Karpas-422 (cell line): ENCODE data around the gene TUBA3E. TPM values are rescaled to one million over a fixed set of nuclear protein-coding genes. Genes with fewer than 3 reads are reported as not detected.
A peak's percentile ranks its signal among the peaks of the same experiment; 100 is the strongest.
"Not testable (repeated sequence)": the region's sequence is repeated elsewhere in the genome, so short reads cannot be mapped to it uniquely, and the experiment has no call there.

Experiments
- DNase-seq: peaks from one replicate; pipeline ENCODE4 v3.0.0-alpha.2; 2015
- H2AFZ ChIP-seq: fragments of 200-600 bp; sonication (generic); 2 replicates; pipeline ENCODE4 v1.6.1; 2014; ENCODE audit warnings: antibody characterized with exemption, low read length, mixed read lengths
- H3K27ac ChIP-seq: fragments of 200-600 bp; sonication (generic); 2 replicates; pipeline ENCODE4 v1.5.1; 2014; ENCODE audit warnings: mild to moderate bottlenecking, low read length, moderate library complexity
- H3K27me3 ChIP-seq: fragments of 200-600 bp; sonication (generic); 2 replicates; pipeline ENCODE4 v1.6.1; 2014; ENCODE audit warnings: low read length, mixed read lengths
- H3K36me3 ChIP-seq: fragments of 200-600 bp; sonication (generic); 2 replicates; pipeline ENCODE4 v1.6.1; 2014; ENCODE audit warnings: low read length, mixed read lengths; ENCODE audit not compliant: insufficient read depth
- H3K4me1 ChIP-seq: fragments of 200-600 bp; sonication (generic); 2 replicates; pipeline ENCODE4 v1.6.1; 2014; ENCODE audit warnings: mild to moderate bottlenecking, low read length, mixed read lengths
- H3K4me2 ChIP-seq: fragments of 200-600 bp; sonication (generic); 2 replicates; pipeline ENCODE4 v1.6.1; 2014; ENCODE audit warnings: low read length, low read depth, mild to moderate bottlenecking; ENCODE audit not compliant: poor library complexity, severe bottlenecking
- H3K4me3 ChIP-seq: fragments of 200-600 bp; sonication (generic); 2 replicates; pipeline ENCODE4 v1.5.1; 2014; ENCODE audit warnings: mild to moderate bottlenecking, antibody characterized with exemption, low read length, mixed read lengths
- H3K79me2 ChIP-seq: fragments of 200-600 bp; sonication (generic); 2 replicates; pipeline ENCODE4 v1.6.1; 2014; ENCODE audit warnings: mild to moderate bottlenecking, low read length, mixed read lengths
- H3K9ac ChIP-seq: fragments of 200-600 bp; sonication (generic); 2 replicates; pipeline ENCODE4 v1.6.0; 2014; ENCODE audit warnings: low read length
- H3K9me2 ChIP-seq: fragments of 200-600 bp; sonication (generic), shearing (Covaris generic); replicated peaks from 2 replicates; pipeline ENCODE4 v1.6.0; 2014; ENCODE audit warnings: mild to moderate bottlenecking, low read length, moderate library complexity; ENCODE audit not compliant: insufficient read depth
- H3K9me3 ChIP-seq: fragments of 300-700, 200-600 bp; sonication (generic); 2 replicates; pipeline ENCODE4 v1.6.1; 2014; ENCODE audit warnings: low read length, mixed read lengths
- H4K20me1 ChIP-seq: fragments of 200-600 bp; sonication (generic); 2 replicates; pipeline ENCODE4 v1.6.1; 2014; ENCODE audit warnings: mild to moderate bottlenecking, antibody characterized with exemption, low read length, low read depth; ENCODE audit not compliant: insufficient read depth
- total RNA-seq: library from RNA; depleted of rRNA; stranded (reverse); fragments of >200 nt; shearing (Covaris generic); gene quantifications from 2 replicates; pipeline ENCODE4 v1.2.3, GENCODE V29; 2014; ENCODE audit warnings: low replicate concordance

The TUBA3E gene
- total RNA-seq, 1 experiment from 2014 or later: not detected

GRCh38 chr2:130187859-130188792 lies 10.1 kb downstream of the TUBA3E start:
- H3K27ac ChIP-seq, H3K4me3 ChIP-seq, H3K9me2 ChIP-seq, H2AFZ ChIP-seq, H4K20me1 ChIP-seq, H3K27me3 ChIP-seq, H3K36me3 ChIP-seq, H3K4me2 ChIP-seq, DNase-seq, H3K9ac ChIP-seq, H3K4me1 ChIP-seq, H3K9me3 ChIP-seq: not testable (repeated sequence)
- H3K79me2 ChIP-seq: peaks cover 11% of the 10 kb centered on the region

DNA sequence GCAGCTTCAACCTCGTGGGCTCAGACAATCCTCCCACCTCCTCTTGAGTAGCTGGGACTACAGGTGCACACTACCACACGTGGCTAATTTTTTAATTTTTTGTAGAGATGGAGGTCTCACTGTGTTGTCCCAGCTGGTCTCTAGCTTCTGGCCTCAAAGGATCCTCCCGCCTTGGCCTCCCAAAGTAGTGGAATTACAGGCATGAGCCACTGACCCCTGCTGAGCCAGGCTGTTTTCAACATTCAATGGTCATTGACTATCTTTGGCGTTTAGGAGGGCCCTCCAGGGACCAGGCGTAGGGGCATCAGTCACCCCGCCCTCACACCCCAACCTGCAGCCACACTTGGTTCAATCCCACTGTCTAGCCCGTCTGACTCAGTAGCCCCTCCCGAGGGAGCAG lies 11.0 kb downstream of the TUBA3E start:
- no peak overlapping the region for H3K4me2 ChIP-seq
- no peak overlapping the region for H3K4me3 ChIP-seq
- peaks cover 8% of the 10 kb centered on the region; the same call in 1 of the 2 replicates for H3K4me1 ChIP-seq
- H4K20me1 ChIP-seq: 0 out of 2 replicates have a peak, but pooled peaks cover 4% of the 10 kb centered on the region
- H3K27ac ChIP-seq: no peak overlapping the region
- H3K27me3 ChIP-seq: no peaks in the 10 kb centered on the region
- no peak overlapping the region for H3K9ac ChIP-seq
- no peaks in the 10 kb centered on the region for H3K9me2 ChIP-seq
- H3K9me3 ChIP-seq: no peaks in the 10 kb centered on the region
- no peaks in the 10 kb centered on the region; the same call in 1 of the 2 replicates for H3K36me3 ChIP-seq
- no peak for DNase-seq
- H2AFZ ChIP-seq: no peak overlapping the region
- peaks cover 16% of the 10 kb centered on the region for H3K79me2 ChIP-seq

DNA sequence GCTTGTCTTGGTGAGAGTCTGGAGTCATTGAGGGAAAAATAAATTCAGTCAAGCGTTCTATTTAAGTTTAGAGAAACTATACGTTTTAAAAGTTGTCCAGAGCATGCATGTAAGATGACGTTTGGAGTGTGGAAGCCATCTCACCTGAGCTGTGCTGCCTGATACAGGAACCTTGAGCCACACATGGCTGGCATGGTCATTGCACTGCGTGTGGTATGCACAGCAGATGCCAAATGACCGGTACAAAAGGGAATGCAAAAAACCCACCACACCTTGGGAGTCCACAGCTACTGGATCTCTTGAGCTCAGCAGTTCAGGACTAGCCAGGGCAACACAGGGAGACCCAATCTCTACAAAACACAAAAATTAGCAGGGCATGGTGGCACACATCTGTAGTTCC lies 11.8 kb downstream of the TUBA3E start:
- H3K9me2 ChIP-seq: no peaks in the 10 kb centered on the region
- peaks cover 8% of the 10 kb centered on the region; the same call in 1 of the 2 replicates for H3K4me1 ChIP-seq
- no peaks in the 10 kb centered on the region for H3K9me3 ChIP-seq
- no peak overlapping the region for H3K4me3 ChIP-seq
- H4K20me1 ChIP-seq: 0 out of 2 replicates have a peak, but pooled peaks cover 4% of the 10 kb centered on the region
- H3K79me2 ChIP-seq: peaks cover 16% of the 10 kb centered on the region
- H3K36me3 ChIP-seq: no peaks in the 10 kb centered on the region; the same call in 1 of the 2 replicates
- H3K27me3 ChIP-seq: no peaks in the 10 kb centered on the region
- no peak overlapping the region for H3K9ac ChIP-seq
- H2AFZ ChIP-seq: no peak overlapping the region
- H3K27ac ChIP-seq: no peak overlapping the region
- DNase-seq: no peak
- no peak overlapping the region for H3K4me2 ChIP-seq

DNA sequence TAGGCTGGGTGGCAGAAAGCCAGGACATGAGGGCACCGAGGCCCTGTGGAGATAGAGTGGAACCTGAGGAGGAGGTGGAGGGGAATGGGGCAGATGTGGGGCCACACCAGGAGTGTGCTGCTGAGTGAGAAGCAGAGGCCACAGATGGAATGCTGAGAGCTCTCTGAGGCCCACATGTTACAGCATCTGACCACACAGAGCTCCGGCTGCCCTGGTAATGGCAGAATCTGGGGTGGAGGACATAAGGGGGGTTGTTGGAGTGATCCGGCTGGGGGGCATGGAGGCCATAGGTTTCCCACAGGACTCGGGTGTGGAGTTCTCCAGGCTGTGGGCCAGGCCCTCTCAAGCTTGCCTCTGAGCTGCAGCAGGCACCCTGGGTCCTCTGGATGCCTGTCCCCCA lies 12.3 kb downstream of the TUBA3E start:
- H3K27me3 ChIP-seq: no peaks in the 10 kb centered on the region

DNA sequence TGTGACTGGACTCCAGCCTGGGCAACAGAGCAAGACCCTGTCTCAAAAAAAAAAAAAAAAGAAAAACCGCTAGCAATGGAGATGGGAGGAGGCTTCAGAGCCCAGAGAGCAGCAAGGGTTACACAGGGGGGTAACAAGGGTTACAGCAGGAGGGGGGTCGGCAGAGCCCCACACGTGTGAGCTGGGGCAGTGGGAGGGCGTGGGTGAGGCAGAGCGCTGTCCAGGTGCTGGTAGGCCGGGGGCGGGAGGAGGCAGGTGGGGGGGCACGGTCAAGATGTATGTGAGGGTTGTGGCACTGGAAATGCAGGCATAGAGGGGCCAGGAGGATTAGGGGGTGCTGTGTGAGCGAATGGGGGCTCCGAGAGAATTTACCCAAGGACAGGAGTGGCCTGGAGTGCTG lies 12.8 kb downstream of the TUBA3E start:
- H3K79me2 ChIP-seq: peaks cover 25% of the 10 kb centered on the region
- H3K9ac ChIP-seq: no peak overlapping the region
- H4K20me1 ChIP-seq: 0 out of 2 replicates have a peak, but pooled peaks cover 10% of the 10 kb centered on the region
- no peak overlapping the region for H3K27ac ChIP-seq
- no peak overlapping the region for H3K4me2 ChIP-seq
- no peak overlapping the region for H2AFZ ChIP-seq
- H3K4me3 ChIP-seq: no peak overlapping the region
- no peaks in the 10 kb centered on the region for H3K9me3 ChIP-seq
- H3K27me3 ChIP-seq: no peaks in the 10 kb centered on the region
- no peaks in the 10 kb centered on the region for H3K9me2 ChIP-seq
- DNase-seq: no peak
- peaks cover 10% of the 10 kb centered on the region for H3K4me1 ChIP-seq
- H3K36me3 ChIP-seq: no peaks in the 10 kb centered on the region; the same call in 1 of the 2 replicates

More for the DNA sequence above, 12.3 kb downstream of the TUBA3E start:
- no peak overlapping the region for H3K4me3 ChIP-seq
- no peak overlapping the region for H3K4me2 ChIP-seq
- H3K9me2 ChIP-seq: no peaks in the 10 kb centered on the region
- H3K36me3 ChIP-seq: no peaks in the 10 kb centered on the region; the same call in 1 of the 2 replicates
- peaks cover 8% of the 10 kb centered on the region; the same call in 1 of the 2 replicates for H3K4me1 ChIP-seq
- no peak overlapping the region for H3K9ac ChIP-seq
- H3K79me2 ChIP-seq: peaks cover 21% of the 10 kb centered on the region
- DNase-seq: no peak
- H4K20me1 ChIP-seq: 0 out of 2 replicates have a peak, but pooled peaks cover 7% of the 10 kb centered on the region
- no peak overlapping the region for H3K27ac ChIP-seq
- no peaks in the 10 kb centered on the region for H3K9me3 ChIP-seq
- H2AFZ ChIP-seq: no peak overlapping the region

DNA sequence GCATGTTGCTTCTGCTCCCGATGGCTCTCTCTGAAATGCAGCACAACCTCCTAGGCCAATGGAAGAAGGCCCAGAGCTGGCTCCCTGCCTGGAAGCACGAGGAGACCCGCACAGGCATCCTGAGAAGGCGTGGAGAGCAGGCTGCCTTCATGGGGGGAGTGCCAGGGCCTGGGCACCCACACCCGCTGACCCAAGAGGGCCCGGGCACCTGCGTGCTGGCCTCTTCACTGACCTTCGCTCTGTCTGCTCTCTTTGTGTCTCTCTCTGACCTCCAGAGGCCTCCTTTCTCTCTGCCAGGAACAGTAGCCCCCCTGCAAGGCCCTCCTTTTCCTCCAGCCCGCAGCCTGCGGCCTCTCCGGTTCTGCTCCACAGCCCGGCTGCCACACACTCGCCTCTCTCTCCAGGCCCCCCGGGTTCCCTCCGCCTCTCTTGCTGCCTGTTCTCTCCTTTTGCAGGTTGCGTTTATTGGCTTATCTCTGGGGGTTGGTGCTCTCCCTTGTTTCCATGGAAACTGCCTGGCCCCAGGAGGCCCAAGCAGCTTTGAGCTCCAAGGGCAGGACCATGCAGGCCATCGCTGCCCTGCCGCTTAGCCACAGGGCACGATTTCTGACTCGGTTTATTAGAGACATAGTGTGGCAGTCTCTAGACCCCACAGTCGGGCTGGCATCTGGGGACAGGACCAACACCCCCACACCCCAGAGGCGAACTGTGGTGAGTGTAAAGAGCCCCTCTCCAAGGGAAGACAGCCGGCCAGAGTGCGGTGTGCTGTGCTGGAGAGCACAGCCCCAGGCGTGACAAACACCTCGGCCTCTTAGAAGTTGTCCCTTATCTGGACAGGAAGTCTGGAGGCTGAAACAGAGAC lies 14.5 kb downstream of the TUBA3E start:
- H3K36me3 ChIP-seq: no peaks in the 10 kb centered on the region; the same call in 1 of the 2 replicates
- H3K27ac ChIP-seq: no peak overlapping the region; the same call in 1 of the 2 replicates
- peak overlapping the region; percentile 99 for H3K4me3 ChIP-seq
- peak overlapping the region; percentile 93 for H3K9ac ChIP-seq
- DNase-seq: peak; percentile 32
- H3K9me2 ChIP-seq: no peaks in the 10 kb centered on the region
- no peaks in the 10 kb centered on the region for H3K27me3 ChIP-seq
- H2AFZ ChIP-seq: no peak overlapping the region
- peaks cover 42% of the 10 kb centered on the region for H3K79me2 ChIP-seq
- H3K4me1 ChIP-seq: peaks cover 17% of the 10 kb centered on the region
- 0 out of 2 replicates have a peak, but pooled peaks cover 12% of the 10 kb centered on the region for H4K20me1 ChIP-seq
- H3K9me3 ChIP-seq: no peaks in the 10 kb centered on the region
- peak overlapping the region; percentile 90 for H3K4me2 ChIP-seq

DNA sequence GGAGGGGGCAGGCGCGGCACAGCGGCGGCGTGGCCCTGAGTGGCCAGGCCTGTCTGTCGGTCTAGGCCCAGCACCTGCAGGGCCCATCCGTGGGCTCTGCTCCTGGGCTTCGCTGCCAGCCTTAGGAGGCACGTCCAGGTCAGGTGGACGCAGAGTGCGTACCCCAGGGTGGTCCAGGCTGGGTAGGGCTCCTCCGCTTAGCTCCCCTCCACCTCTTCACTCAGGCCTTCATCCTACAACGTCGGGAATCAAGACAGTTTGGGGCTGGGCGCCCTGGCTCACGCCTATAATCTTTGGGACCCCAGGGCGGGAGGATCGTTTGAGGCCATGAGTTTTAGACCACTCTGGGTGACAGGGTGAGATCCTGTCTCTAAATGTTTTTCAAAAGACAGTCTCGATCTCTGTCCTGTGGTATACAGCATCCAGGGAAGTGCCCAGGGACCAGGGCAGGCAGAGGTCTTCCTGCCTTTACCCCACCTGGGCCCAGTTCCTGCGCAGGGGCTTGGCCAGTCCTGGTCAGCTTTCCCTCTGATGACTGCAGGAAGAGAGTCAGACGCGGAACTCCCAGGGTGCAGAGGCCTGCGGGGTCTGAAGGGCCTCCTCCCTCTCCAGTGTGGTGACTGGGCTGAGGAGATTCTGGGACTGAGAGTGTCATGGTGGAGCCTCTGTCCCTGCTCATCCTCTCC lies 15.3 kb downstream of the TUBA3E start:
- Histone ChIP-seq H3K4me2 (peak overlapping the region; percentile 90), H3K4me3 (peak overlapping the region; percentile 99), H4K20me1 (0 out of 2 replicates have a peak, but pooled peaks cover 12% of the 10 kb centered on the region), H3K9ac (peak overlapping the region; percentile 93), H3K27ac (peak overlapping the region; percentile 22; the same call in 1 of the 2 replicates), H3K4me1 (peaks cover 17% of the 10 kb centered on the region), H3K79me2 (peaks cover 50% of the 10 kb centered on the region)
- not testable (repeated sequence) for H3K27me3 ChIP-seq, H3K36me3 ChIP-seq, H2AFZ ChIP-seq, H3K9me3 ChIP-seq, H3K9me2 ChIP-seq
- DNase-seq: peak; percentile 46
